ENCODE data around the gene CCDC57.

DNA sequence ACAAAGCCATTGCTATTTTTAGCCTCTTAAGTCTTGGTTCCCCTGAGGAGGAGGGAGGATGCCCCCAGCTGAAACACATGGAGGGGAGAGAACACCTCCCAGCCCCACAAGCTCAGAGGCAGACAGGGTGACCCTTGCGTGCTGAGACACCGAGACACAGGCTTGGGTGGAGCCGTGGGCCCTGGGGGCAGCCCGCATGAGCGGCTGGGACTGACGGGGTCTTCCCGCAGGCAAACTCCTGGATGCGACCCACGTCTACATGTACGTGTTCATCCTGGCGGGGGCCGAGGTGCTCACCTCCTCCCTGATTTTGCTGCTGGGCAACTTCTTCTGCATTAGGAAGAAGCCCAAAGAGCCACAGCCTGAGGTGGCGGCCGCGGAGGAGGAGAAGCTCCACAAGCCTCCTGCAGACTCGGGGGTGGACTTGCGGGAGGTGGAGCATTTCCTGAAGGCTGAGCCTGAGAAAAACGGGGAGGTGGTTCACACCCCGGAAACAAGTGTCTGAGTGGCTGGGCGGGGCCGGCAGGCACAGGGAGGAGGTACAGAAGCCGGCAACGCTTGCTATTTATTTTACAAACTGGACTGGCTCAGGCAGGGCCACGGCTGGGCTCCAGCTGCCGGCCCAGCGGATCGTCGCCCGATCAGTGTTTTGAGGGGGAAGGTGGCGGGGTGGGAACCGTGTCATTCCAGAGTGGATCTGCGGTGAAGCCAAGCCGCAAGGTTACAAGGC is 26.0 kb upstream of the CCDC57 start:
- TF ChIP-seq POLR2AphosphoS5 (IDR thresholded peaks at IDR 0.05), result peak; percentile 74 to 77 (median 75)
- TF ChIP-seq CTCF (IDR thresholded peaks at IDR 0.05 in 8 of 11, conservative IDR thresholded peaks at IDR 0.05 in 3 of 11), result no peak
- TF ChIP-seq POLR2A (IDR thresholded peaks at IDR 0.05), result peak in 1 of 3 donors; percentile 3
